Loucy (cell line): Measurements from ENCODE around the gene PAEP.
"Not testable (repeated sequence)": the region's sequence is repeated elsewhere in the genome, so short reads cannot be mapped to it uniquely, and the experiment has no call there.

Source experiments
- H2AFZ ChIP-seq: fragments of 200-600 bp; sonication (generic); 2 replicates; pipeline ENCODE4 v1.6.0; 2016; ENCODE audit warnings: antibody characterized with exemption, mild to moderate bottlenecking, low read length, moderate library complexity
- H3F3A ChIP-seq: fragments of 200-600 bp; 2 replicates; pipeline ENCODE4 v1.6.0; 2016; ENCODE audit warnings: antibody characterized with exemption, low read depth, mild to moderate bottlenecking
- H3K27me3 ChIP-seq: fragments of 200-600 bp; sonication (generic); 2 replicates; pipeline ENCODE4 v1.6.1; 2014; ENCODE audit warnings: low read length, mild to moderate bottlenecking; ENCODE audit not compliant: insufficient read depth, poor library complexity, severe bottlenecking
- H3K36me3 ChIP-seq: fragments of 200-600 bp; sonication (generic); 2 replicates; pipeline ENCODE4 v1.6.1; 2016; ENCODE audit warnings: low read length; ENCODE audit not compliant: insufficient read depth
- H3K4me1 ChIP-seq: fragments of 200-600 bp; sonication (generic); 2 replicates; pipeline ENCODE4 v1.5.1; 2014; ENCODE audit warnings: low read length, mild to moderate bottlenecking; ENCODE audit not compliant: insufficient read depth, poor library complexity, severe bottlenecking
- H3K4me2 ChIP-seq: fragments of 200-600 bp; sonication (generic); 2 replicates; pipeline ENCODE4 v1.6.0; 2014; ENCODE audit warnings: antibody characterized with exemption, low read length, low read depth, mild to moderate bottlenecking; ENCODE audit not compliant: poor library complexity, severe bottlenecking
- H3K4me3 ChIP-seq: fragments of 200-600 bp; sonication (generic); 2 replicates; pipeline ENCODE4 v1.5.1; 2014; ENCODE audit warnings: low read length, mild to moderate bottlenecking, mixed read lengths; ENCODE audit not compliant: poor library complexity, severe bottlenecking
- H3K79me2 ChIP-seq: fragments of 200-600 bp; sonication (generic); 2 replicates; pipeline ENCODE4 v1.6.1; 2014; ENCODE audit warnings: low read length; ENCODE audit not compliant: insufficient read depth
- H3K9ac ChIP-seq: fragments of 200-600 bp; sonication (generic); 2 replicates; pipeline ENCODE4 v1.6.0; 2014; ENCODE audit warnings: mild to moderate bottlenecking, low read depth, low read length, moderate library complexity; ENCODE audit not compliant: poor library complexity, severe bottlenecking
- H3K9me2 ChIP-seq: fragments of 200-600 bp; sonication (generic); replicated peaks from 2 replicates; pipeline ENCODE4 v1.6.1; 2016; ENCODE audit warnings: low read depth, low read length, mixed read lengths
- H3K9me3 ChIP-seq: fragments of 200-600 bp; sonication (generic); 2 replicates; pipeline ENCODE4 v1.6.1; 2014; ENCODE audit warnings: mild to moderate bottlenecking, antibody characterized with exemption, low read length, low read depth; ENCODE audit not compliant: insufficient read depth
- H4K20me1 ChIP-seq: fragments of 200-600 bp; sonication (generic); 2 replicates; pipeline ENCODE4 v1.6.0; 2014; ENCODE audit warnings: antibody characterized with exemption, low read length, mild to moderate bottlenecking; ENCODE audit not compliant: insufficient read depth, poor library complexity, severe bottlenecking
- EZH2phosphoT487 ChIP-seq: fragments of 200-600 bp; IDR thresholded peaks from 2 replicates; pipeline ENCODE4 v1.6.1; 2018; ENCODE audit warnings: antibody characterized with exemption, mild to moderate bottlenecking, moderate library complexity, borderline replicate concordance
- TF ChIP-seq, protein P1 (sequence below): fragments of 200-600 bp; sonication (generic); conservative IDR thresholded peaks from 2 replicates; pipeline ENCODE4 v1.5.1; 2014; ENCODE audit warnings: mild to moderate bottlenecking, antibody characterized with exemption, low read length

The PAEP gene

DNA sequence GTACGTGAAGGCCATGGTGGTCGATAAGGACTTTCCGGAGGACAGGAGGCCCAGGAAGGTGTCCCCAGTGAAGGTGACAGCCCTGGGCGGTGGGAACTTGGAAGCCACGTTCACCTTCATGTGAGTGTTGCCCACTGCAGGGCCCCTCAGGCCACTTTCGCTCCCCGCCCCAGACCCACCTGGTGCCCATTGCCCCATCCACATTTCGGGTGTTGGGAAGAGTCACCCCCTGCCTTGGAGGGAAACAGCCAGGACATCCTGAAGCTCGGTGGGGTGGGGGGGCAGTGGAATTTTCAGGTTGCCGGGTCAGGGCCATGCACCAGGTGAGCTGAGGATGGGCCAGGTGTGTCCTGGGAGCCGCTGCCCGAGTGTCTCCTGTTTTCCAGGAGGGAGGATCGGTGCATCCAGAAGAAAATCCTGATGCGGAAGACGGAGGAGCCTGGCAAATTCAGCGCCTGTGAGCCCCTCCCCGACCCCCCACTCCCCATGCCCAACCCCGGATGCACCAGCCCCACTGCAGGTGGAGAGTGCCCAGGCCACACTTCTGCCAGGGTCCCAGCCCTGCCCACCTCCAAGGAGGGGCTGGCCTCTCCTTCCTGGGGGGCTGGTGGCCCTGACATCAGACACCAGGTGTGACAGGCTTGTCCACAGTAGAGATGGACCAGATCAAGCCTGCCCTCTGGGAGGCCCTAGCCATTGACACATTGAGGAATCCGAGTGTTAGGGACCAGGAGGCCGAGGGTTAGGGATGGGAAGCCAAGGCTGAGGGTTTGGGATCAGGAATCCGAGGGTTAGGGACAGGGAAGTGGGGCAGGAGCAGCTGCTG, 14.6 kb upstream of the PAEP start:
- not testable (repeated sequence) for H3K27me3 ChIP-seq, H3K9me2 ChIP-seq, H4K20me1 ChIP-seq, H3K4me2 ChIP-seq, H3F3A ChIP-seq, H3K4me1 ChIP-seq, H3K4me3 ChIP-seq, H3K79me2 ChIP-seq, H2AFZ ChIP-seq, H3K9ac ChIP-seq, H3K9me3 ChIP-seq, H3K36me3 ChIP-seq

DNA sequence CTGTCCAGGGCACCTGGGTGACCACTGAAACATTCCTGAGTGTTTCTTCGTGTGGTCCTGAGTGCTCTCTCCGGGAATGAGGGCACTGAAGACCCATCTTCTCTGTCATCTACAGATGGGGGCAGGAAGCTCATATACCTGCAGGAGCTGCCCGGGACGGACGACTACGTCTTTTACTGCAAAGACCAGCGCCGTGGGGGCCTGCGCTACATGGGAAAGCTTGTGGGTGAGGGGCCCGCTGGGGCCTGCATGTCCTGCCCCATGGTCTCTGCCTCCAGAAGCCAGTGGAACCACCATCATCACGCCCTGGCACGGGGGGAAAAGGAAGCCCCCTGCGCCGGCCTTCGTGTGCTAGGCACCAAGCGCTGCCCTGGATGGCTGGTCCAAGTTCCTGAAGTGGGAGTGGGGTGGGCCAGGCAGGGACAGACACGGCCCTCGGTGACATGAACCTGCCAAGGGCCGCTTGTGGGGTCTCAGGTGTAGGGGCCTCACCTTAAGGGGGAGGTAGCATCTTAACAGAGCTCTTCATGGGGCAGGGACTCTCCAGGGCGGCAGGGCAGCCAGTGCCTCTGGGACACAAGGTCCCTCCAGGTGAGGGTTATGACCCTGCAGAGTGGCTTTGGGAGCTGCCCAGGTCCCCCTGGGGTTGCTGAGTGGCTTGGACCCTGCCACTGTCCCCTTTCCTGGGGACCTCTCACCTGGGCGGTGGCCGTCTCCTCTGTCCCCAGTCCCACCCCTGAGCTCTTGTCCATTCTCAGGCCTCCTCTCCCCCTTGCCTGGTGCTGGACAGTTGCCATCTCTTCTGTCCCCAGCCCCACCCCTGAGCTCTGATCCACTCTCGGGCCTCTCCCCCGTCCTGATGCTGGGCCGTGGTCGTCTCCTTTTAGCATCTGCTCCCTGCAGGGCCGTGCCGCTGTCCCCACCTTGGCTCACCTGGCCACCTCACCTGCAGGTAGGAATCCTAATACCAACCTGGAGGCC, 13.5 kb upstream of the PAEP start:
- H3K9me3 ChIP-seq, result peaks cover 3% of the 10 kb centered on the region; the same call in 1 of the 2 replicates
- no peaks in the 10 kb centered on the region for H4K20me1 ChIP-seq
- H3F3A ChIP-seq, result no peaks in the 10 kb centered on the region
- H3K9me2 ChIP-seq, result no peaks in the 10 kb centered on the region
- H3K79me2 ChIP-seq, result no peaks in the 10 kb centered on the region
- no peaks in the 10 kb centered on the region for H3K27me3 ChIP-seq
- H3K36me3 ChIP-seq, result no peaks in the 10 kb centered on the region
- H3K4me2 ChIP-seq, result no peak overlapping the region
- H3K4me3 ChIP-seq, result no peak overlapping the region
- TF ChIP-seq, protein P1, sequence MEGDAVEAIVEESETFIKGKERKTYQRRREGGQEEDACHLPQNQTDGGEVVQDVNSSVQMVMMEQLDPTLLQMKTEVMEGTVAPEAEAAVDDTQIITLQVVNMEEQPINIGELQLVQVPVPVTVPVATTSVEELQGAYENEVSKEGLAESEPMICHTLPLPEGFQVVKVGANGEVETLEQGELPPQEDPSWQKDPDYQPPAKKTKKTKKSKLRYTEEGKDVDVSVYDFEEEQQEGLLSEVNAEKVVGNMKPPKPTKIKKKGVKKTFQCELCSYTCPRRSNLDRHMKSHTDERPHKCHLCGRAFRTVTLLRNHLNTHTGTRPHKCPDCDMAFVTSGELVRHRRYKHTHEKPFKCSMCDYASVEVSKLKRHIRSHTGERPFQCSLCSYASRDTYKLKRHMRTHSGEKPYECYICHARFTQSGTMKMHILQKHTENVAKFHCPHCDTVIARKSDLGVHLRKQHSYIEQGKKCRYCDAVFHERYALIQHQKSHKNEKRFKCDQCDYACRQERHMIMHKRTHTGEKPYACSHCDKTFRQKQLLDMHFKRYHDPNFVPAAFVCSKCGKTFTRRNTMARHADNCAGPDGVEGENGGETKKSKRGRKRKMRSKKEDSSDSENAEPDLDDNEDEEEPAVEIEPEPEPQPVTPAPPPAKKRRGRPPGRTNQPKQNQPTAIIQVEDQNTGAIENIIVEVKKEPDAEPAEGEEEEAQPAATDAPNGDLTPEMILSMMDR, result no peak
- no peak for TF ChIP-seq EZH2phosphoT487
- no peak overlapping the region for H3K9ac ChIP-seq
- H2AFZ ChIP-seq, result no peak overlapping the region
- no peaks in the 10 kb centered on the region for H3K4me1 ChIP-seq

DNA sequence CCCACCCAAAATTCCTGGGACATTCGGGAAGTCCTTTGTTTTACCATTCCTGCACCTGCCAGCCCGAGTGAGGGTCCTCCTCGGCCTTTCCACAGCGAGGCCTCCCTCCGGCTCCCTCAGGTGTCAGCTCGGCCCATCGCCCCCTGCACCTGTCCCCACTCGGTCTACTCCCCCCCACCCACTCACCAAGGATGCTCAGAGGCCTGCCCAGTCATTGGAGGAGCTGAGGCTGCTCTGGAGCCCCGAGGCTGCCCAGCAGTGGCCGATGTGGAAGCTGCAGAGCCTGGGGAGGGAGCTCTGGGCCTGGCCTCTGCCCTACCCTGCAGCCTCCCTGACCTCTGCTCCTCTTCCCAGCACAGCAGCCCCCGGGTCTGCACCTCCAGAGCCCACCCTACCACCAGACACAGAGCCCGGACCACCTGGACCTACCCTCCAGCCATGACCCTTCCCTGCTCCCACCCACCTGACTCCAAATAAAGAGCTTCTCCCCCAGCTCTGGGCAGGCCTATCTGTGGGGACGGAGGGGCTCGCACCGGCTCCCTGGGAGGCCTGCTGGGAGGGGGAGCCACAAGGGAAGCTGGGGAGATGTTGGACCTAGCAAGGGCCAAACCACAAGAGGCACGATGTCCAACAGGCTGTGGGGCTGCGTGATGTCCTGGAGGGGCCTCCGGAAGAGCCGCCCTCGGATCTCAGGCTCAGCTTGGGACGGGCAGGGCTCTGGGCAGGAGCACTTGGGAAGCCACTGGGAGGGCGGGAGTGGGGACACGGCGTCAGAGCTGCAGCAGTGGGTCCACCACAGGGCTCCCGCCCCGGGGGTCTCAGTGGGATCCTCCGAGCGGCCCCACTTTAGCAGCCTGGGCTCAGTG, 11.8 kb upstream of the PAEP start:
- not testable (repeated sequence) for H3K36me3 ChIP-seq, H3K9ac ChIP-seq, H3K9me3 ChIP-seq, H3K79me2 ChIP-seq, H3K9me2 ChIP-seq, H3F3A ChIP-seq, H3K27me3 ChIP-seq, H3K4me2 ChIP-seq, H2AFZ ChIP-seq, H3K4me3 ChIP-seq, H4K20me1 ChIP-seq, H3K4me1 ChIP-seq
